ENCODE results near the gene MBIP. TPM values are rescaled to one million over a fixed set of nuclear protein-coding genes. Genes with fewer than 3 reads are reported as not detected.
"Not testable (repeated sequence)": the region's sequence is repeated elsewhere in the genome, so short reads cannot be mapped to it uniquely, and the experiment has no call there.

Gene MBIP
- total RNA-seq, 4 donors from 2014 or later: 15.9 to 29.9 (median 18.6) TPM

- Histone ChIP-seq H3K4me3 (no peak overlapping the region), H3K27me3 (no peaks in the 10 kb centered on the region), H3K9me3 (peaks cover 0 to 9% (median 0%) of the 10 kb centered on the region in 3 donors), H3K27ac (no peak overlapping the region), H3K36me3 (no peaks in the 10 kb centered on the region), H3K4me1 (no peaks in the 10 kb centered on the region)
- no peak for TF ChIP-seq POLR2A (IDR thresholded peaks at IDR 0.05)
- TF ChIP-seq CTCF (IDR thresholded peaks at IDR 0.05): no peak
- TF ChIP-seq EP300 (IDR thresholded peaks at IDR 0.05): no peak
- TF ChIP-seq POLR2AphosphoS5 (IDR thresholded peaks at IDR 0.05): no peak
- peak; percentile 51 for ATAC-seq
- WGBS, 2 donors (ENCODE audit: low coverage in 1 of 2): 45 to 88% methylated on average over 1 to 2 of the region's 2 CpGs
These were observed 40.9 kb upstream of the MBIP start for GRCh38 chr14:36361210-36361853.

GRCh38 chr14:36356862-36357261 lies 36.4 kb upstream of the MBIP start:
- 72 to 92% methylated on average over 1 of the region's 1 CpG for WGBS, 2 donors (ENCODE audit: low coverage in 1 of 2)
- H3K4me3 ChIP-seq: no peak overlapping the region
- TF ChIP-seq EP300 (IDR thresholded peaks at IDR 0.05) (no peak), POLR2AphosphoS5 (IDR thresholded peaks at IDR 0.05) (no peak), POLR2A (IDR thresholded peaks at IDR 0.05) (no peak), CTCF (IDR thresholded peaks at IDR 0.05) (no peak)
- peaks cover 0 to 24% (median 0%) of the 10 kb centered on the region in 3 donors for H3K9me3 ChIP-seq
- H3K4me1 ChIP-seq: no peaks in the 10 kb centered on the region
- peaks cover 6% of the 10 kb centered on the region for H3K27me3 ChIP-seq
- ATAC-seq: no peak
- H3K36me3 ChIP-seq: no peaks in the 10 kb centered on the region
- H3K27ac ChIP-seq: no peak overlapping the region

GRCh38 chr14:36346052-36346451 lies 25.6 kb upstream of the MBIP start:
- H3K27me3 ChIP-seq: peaks cover 4% of the 10 kb centered on the region
- no peak for ATAC-seq
- H3K27ac ChIP-seq: no peak overlapping the region
- TF ChIP-seq POLR2A (IDR thresholded peaks at IDR 0.05) (no peak), CTCF (IDR thresholded peaks at IDR 0.05) (no peak), EP300 (IDR thresholded peaks at IDR 0.05) (no peak)
- no peak overlapping the region for H3K4me3 ChIP-seq
- WGBS, 2 donors (ENCODE audit: low coverage in 1 of 2): 33 to 50% methylated on average over 1 to 2 of the region's 2 CpGs
- H3K36me3 ChIP-seq: no peaks in the 10 kb centered on the region
- no peaks in the 10 kb centered on the region for H3K4me1 ChIP-seq
- no peaks in the 10 kb centered on the region for H3K9me3 ChIP-seq

GRCh38 chr14:36344211-36344610 lies 23.8 kb upstream of the MBIP start:
- Histone ChIP-seq H3K4me1 (no peaks in the 10 kb centered on the region), H3K36me3 (no peaks in the 10 kb centered on the region), H3K4me3 (no peak overlapping the region), H3K27me3 (peaks cover 4% of the 10 kb centered on the region), H3K27ac (no peak overlapping the region), H3K9me3 (no peaks in the 10 kb centered on the region)
- no peak for ATAC-seq
- TF ChIP-seq POLR2A (IDR thresholded peaks at IDR 0.05): no peak
- TF ChIP-seq POLR2AphosphoS5 (IDR thresholded peaks at IDR 0.05): no peak
- no peak for TF ChIP-seq CTCF (IDR thresholded peaks at IDR 0.05)
- no peak for TF ChIP-seq EP300 (IDR thresholded peaks at IDR 0.05)
- 42 to 78% methylated on average over 2 of the region's 2 CpGs for WGBS, 2 donors (ENCODE audit: low coverage in 1 of 2)

- not testable (repeated sequence) for H3K27me3 ChIP-seq, H3K4me3 ChIP-seq, ATAC-seq, H3K27ac ChIP-seq, H3K9me3 ChIP-seq, H3K4me1 ChIP-seq, H3K36me3 ChIP-seq
- 59 to 78% methylated on average over 4 to 5 of the region's 5 CpGs for WGBS, 2 donors (ENCODE audit: low coverage in 1 of 2)
These were observed 21.4 kb upstream of the MBIP start for GRCh38 chr14:36341811-36342210.

All from gastroesophageal sphincter (tissue), 4 donors.